ENCODE measurements around the gene CR2.
A peak's percentile ranks its signal among the peaks of the same experiment; 100 is the strongest.
"Not testable (repeated sequence)": the region's sequence is repeated elsewhere in the genome, so short reads cannot be mapped to it uniquely, and the experiment has no call there.

Gene CR2

GRCh38 chr1:207454046-207454964 lies at the start of gene CR2:
CR2 (plus strand) TSS chr1:207454328; CDS start chr1:207454419, 91 bp downstream.
- DNase-seq: peak; percentile 23

GRCh38 chr1:207404849-207405525 lies 49.1 kb upstream of the CR2 start:
- DNase-seq: peak; percentile 79

GRCh38 chr1:207405814-207406213 lies 48.3 kb upstream of the CR2 start:
- DNase-seq: no peak

GRCh38 chr1:207407655-207408260 lies 46.4 kb upstream of the CR2 start:
- peak; percentile 89 for DNase-seq

- no peak for DNase-seq
These were observed 41.3 kb upstream of the CR2 start for GRCh38 chr1:207412845-207413244.

- DNase-seq: peak; percentile 66
These were observed 39.5 kb upstream of the CR2 start for GRCh38 chr1:207414606-207415108.

GRCh38 chr1:207417076-207417475 lies 37.1 kb upstream of the CR2 start:
- no peak for DNase-seq

GRCh38 chr1:207418351-207418750 lies 35.8 kb upstream of the CR2 start:
- peak; percentile 39 for DNase-seq

GRCh38 chr1:207420109-207420508 lies 34.0 kb upstream of the CR2 start:
- no peak for DNase-seq

- no peak for DNase-seq
These were observed 33.0 kb upstream of the CR2 start for GRCh38 chr1:207421078-207421477.

- DNase-seq: no peak
These were observed 30.4 kb upstream of the CR2 start for GRCh38 chr1:207423560-207424292.

- DNase-seq: no peak
These were observed 29.5 kb upstream of the CR2 start for GRCh38 chr1:207424570-207425131.

- DNase-seq: no peak
These were observed 26.1 kb upstream of the CR2 start for GRCh38 chr1:207427832-207428585.

- no peak for DNase-seq
These were observed 25.3 kb upstream of the CR2 start for GRCh38 chr1:207428783-207429182.

GRCh38 chr1:207429963-207430362 lies 24.2 kb upstream of the CR2 start:
- no peak for DNase-seq

- no peak for DNase-seq
These were observed 23.5 kb upstream of the CR2 start for GRCh38 chr1:207430602-207431001.

GRCh38 chr1:207431508-207431907 lies 22.6 kb upstream of the CR2 start:
- no peak for DNase-seq

- no peak for DNase-seq
These were observed 20.7 kb upstream of the CR2 start for GRCh38 chr1:207433435-207433834.

- DNase-seq: not testable (repeated sequence)
These were observed 17.4 kb upstream of the CR2 start for GRCh38 chr1:207436746-207437145.

- no peak for DNase-seq
These were observed 13.5 kb upstream of the CR2 start for GRCh38 chr1:207440626-207441025.

GRCh38 chr1:207444514-207445217 lies 9.5 kb upstream of the CR2 start:
- DNase-seq: peak; percentile 67

All from suppressor macrophage treated with lipopolysaccharide for 4 hours (primary cell).